Measurements from ENCODE around the gene ZNF318. TPM values are rescaled to one million over a fixed set of nuclear protein-coding genes. Genes with fewer than 3 reads are reported as not detected.
"Not testable (repeated sequence)": the region's sequence is repeated elsewhere in the genome, so short reads cannot be mapped to it uniquely, and the experiment has no call there.

Gene ZNF318, protein sequence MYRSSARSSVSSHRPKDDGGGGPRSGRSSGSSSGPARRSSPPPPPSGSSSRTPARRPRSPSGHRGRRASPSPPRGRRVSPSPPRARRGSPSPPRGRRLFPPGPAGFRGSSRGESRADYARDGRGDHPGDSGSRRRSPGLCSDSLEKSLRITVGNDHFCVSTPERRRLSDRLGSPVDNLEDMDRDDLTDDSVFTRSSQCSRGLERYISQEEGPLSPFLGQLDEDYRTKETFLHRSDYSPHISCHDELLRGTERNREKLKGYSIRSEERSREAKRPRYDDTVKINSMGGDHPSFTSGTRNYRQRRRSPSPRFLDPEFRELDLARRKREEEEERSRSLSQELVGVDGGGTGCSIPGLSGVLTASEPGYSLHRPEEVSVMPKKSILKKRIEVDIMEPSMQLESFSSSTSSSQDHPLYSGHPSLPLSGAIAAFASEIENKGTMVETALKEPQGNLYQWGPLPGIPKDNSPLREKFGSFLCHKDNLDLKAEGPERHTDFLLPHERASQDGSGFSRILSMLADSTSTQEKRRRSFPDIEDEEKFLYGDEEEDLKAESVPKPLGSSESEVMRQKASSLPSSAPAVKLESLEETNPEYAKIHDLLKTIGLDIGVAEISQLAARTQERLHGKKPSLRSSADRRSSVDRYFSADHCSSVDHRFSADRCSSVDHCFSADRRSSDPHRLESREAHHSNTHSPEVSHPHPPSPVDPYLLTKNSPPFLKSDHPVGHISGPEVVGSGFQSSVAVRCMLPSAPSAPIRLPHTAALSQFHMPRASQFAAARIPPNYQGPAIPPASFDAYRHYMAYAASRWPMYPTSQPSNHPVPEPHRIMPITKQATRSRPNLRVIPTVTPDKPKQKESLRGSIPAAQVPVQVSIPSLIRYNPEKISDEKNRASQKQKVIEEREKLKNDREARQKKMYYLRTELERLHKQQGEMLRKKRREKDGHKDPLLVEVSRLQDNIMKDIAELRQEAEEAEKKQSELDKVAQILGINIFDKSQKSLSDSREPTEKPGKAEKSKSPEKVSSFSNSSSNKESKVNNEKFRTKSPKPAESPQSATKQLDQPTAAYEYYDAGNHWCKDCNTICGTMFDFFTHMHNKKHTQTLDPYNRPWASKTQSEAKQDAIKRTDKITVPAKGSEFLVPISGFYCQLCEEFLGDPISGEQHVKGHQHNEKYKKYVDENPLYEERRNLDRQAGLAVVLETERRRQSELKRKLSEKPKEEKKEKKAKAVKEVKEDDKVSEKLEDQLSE (N-terminal part only)
- 135 and 159 TPM in 2 replicates for total RNA-seq

DNA sequence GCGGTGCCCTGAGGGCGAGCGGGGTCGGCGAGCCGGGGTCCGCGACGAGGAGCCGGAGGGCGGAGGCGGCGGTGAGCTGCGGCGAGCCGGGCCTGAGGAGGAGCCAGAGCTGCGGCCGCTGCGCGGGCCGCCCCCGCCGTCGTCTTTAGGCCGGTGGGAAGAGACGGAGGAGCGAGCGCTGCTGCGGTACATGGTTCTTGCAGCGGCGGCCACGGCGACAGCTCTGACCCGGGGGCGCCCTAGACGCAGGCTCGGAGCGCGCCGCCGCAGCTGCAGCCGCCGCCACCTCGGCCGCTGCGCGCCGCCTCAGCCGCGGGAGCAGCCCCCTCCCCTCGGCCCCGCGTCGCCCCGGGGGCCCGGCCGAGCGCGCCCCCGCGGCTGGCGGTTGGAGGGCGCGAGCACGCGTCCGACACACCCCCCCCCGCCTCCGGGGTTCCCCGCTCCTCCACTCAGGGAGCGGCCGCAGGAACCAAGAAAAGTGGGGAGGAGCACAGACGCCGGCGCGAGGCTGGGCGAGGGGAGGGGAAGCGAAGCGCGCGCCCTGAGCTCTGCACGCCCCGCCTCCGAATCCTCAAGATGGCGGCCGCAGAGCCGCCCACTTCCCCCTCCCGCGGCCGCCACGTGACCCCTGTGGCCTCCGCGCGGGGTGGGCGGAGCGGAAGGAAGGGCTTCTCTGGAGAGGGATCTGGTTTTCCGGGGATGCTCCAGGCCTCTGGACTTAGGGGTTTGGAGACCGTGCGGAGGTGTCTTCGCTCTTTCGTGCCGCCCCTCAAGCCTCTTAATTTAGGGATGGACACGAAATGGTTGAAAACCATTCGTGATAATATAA, at the start of gene ZNF318:
Gene ZNF318 (minus strand): TSS at position 474 of the 829 bp plus-strand sequence. CDS start 282 bp downstream, at position 192.
- ATAC-seq (ENCODE audit: low read depth): peak; percentile 90
- H3K4me3 Mint-ChIP-seq: peak within 1 kb of the TSS; percentile 95
- peak; percentile 92 for DNase-seq
- H3K4me1 Mint-ChIP-seq: peaks cover 79% of the 10 kb centered on the region
- intact Hi-C loops (cut with micrococcal nuclease): loop anchor here (1.0 to 10.0 kb wide), 12 partner anchors 8 to 437 kb away; partner anchors contain the start of genes ABCC10, CRIP3, CUL7 and DLK2
- H3K9me3 Mint-ChIP-seq: no peaks in the 10 kb centered on the region
- ChIA-PET POLR2A (interaction anchor here (0.6 to 7.6 kb wide), 31 partner anchors 9 to 806 kb away, joined by 3 to 384 read pairs (median 4); partner anchors contain the start of genes ABCC10, BICRAL, CNPY3 and DNPH1), CTCF (interaction anchor here (0.8 to 7.0 kb wide), 6 partner anchors 9 to 61 kb away, joined by 3 to 75 read pairs (median 6); partner anchors contain the start of gene CRIP3)
- H3K27ac Mint-ChIP-seq: peak within 1 kb of the TSS; percentile 94
- no peaks in the 10 kb centered on the region for H3K27me3 Mint-ChIP-seq
- TF ChIP-seq, protein P1, sequence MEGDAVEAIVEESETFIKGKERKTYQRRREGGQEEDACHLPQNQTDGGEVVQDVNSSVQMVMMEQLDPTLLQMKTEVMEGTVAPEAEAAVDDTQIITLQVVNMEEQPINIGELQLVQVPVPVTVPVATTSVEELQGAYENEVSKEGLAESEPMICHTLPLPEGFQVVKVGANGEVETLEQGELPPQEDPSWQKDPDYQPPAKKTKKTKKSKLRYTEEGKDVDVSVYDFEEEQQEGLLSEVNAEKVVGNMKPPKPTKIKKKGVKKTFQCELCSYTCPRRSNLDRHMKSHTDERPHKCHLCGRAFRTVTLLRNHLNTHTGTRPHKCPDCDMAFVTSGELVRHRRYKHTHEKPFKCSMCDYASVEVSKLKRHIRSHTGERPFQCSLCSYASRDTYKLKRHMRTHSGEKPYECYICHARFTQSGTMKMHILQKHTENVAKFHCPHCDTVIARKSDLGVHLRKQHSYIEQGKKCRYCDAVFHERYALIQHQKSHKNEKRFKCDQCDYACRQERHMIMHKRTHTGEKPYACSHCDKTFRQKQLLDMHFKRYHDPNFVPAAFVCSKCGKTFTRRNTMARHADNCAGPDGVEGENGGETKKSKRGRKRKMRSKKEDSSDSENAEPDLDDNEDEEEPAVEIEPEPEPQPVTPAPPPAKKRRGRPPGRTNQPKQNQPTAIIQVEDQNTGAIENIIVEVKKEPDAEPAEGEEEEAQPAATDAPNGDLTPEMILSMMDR (IDR thresholded peaks at IDR 0.05): no peak
- H3K36me3 Mint-ChIP-seq (ENCODE audit: low read depth): peaks cover 32% of the 10 kb centered on the region

DNA sequence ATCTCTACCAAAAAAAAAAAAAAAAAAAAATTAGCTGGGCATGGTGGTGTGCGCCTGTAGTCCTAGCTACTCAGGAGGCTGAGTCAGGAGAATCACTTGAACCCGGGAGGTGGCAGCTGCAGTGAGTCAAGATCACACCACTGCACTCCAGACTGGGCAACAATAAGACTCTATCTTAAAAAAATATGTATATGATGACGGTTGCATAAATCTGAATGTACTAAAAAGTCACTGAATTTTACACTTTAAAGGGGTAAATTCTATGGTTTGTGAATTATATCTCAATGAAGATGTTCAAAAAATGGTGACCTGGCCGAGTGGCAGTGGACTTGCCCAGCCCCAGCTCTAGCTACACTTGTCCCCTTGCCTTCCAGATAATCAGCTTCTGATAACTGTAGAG, 47.5 kb upstream of the ZNF318 start:
- TF ChIP-seq, protein P1 (IDR thresholded peaks at IDR 0.05): no peak
- Mint-ChIP-seq H3K4me1 (no peaks in the 10 kb centered on the region), H3K9me3 (no peaks in the 10 kb centered on the region), H3K27me3 (no peaks in the 10 kb centered on the region), H3K27ac (no peak overlapping the region), H3K4me3 (no peak overlapping the region), H3K36me3 (ENCODE audit: low read depth) (no peaks in the 10 kb centered on the region)
- DNase-seq (no peak), ATAC-seq (ENCODE audit: low read depth) (no peak)
- CTCF ChIA-PET: no interaction called here
- POLR2A ChIA-PET: interaction anchor here (0.9 kb wide), 1 partner anchor 10 kb away, joined by 4 read pairs; the partner anchor contains the start of gene ABCC10
- intact Hi-C loops (cut with micrococcal nuclease): no loop called here

DNA sequence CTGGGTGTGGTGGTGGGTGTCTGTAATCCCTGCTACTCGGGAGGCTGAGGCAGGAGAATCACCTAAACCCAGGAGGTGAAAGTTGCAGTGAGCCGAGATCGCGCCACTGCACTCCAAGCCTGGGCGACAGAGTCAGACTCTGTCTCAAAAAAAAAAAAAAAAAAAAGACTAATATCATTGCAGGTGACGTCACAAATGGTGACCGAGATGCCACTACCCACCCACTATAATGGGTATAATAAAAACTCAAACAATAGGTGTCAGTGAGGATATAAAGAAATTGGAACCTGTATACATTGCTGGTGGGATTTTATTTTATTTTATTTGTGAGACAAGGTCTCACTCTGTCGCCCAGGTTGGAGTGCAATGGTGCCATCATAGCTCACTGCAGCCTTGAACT, 45.8 kb upstream of the ZNF318 start:
- DNase-seq; ATAC-seq (ENCODE audit: low read depth); H3K4me3 Mint-ChIP-seq; H3K27me3 Mint-ChIP-seq; CTCF ChIA-PET; H3K4me1 Mint-ChIP-seq; intact Hi-C loops (cut with micrococcal nuclease); H3K9me3 Mint-ChIP-seq; H3K27ac Mint-ChIP-seq; H3K36me3 Mint-ChIP-seq (ENCODE audit: low read depth): not testable (repeated sequence)
- POLR2A ChIA-PET: interaction anchor here (0.6 kb wide), 1 partner anchor 90 kb away, joined by 3 read pairs; no protein-coding TSS in a partner anchor

DNA sequence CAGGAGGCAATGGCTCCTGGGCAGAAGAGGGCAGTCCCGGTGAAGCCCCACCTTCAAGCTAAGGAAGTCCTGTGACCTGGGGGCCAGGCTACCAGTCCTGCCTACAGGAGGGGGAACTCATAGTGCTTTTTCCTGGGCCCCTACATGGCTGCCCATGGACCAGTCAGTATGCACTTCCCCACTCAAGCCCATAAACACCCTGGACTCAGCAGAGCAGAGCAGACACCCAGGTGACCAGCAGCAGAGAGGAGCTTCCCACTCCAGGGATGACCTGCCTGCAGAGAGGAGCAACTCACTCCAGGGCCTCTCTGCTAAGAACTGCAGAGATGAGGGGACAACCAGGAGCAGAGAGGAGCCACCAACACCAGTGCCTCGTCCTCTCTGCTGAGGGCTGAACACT, 43.6 kb upstream of the ZNF318 start:
- Mint-ChIP-seq H3K27me3 (peaks cover 5% of the 10 kb centered on the region), H3K27ac (no peak overlapping the region), H3K4me1 (no peaks in the 10 kb centered on the region), H3K36me3 (ENCODE audit: low read depth) (no peaks in the 10 kb centered on the region), H3K9me3 (no peaks in the 10 kb centered on the region), H3K4me3 (no peak overlapping the region)
- ChIA-PET POLR2A (no interaction called here), CTCF (no interaction called here)
- intact Hi-C loops (cut with micrococcal nuclease): no loop called here
- no peak for ATAC-seq (ENCODE audit: low read depth)
- TF ChIP-seq, protein P1 (IDR thresholded peaks at IDR 0.05): no peak
- no peak for DNase-seq

Data from activated B cell treated with CpG ODN at 0.5 μM for 24 hours (primary cell).